Prostate gland (tissue), 2 donors: ENCODE results near the gene XPO6. TPM values are rescaled to one million over a fixed set of nuclear protein-coding genes. Genes with fewer than 3 reads are reported as not detected.

Experiments
- DNase-seq: peaks from one replicate; pipeline ENCODE4 v3.0.0-alpha.2; 2019; ENCODE audit warnings: low spot score
- H3K27ac ChIP-seq, 2 donors: fragments of 200-600 bp; sonication (generic); 2 replicates each; pipeline ENCODE4 v1.5.1; 2017 to 2019
- H3K27me3 ChIP-seq: fragments of 200-600 bp; sonication (generic); replicated peaks from 2 replicates; pipeline ENCODE4 v1.5.1; 2019; ENCODE audit not compliant: insufficient read depth
- H3K36me3 ChIP-seq, 2 donors: fragments of 200-600 bp; sonication (generic); 1 replicate in 1 of 2; 2 replicates in 1 of 2; pipeline versions ENCODE4 v1.5.1 to v1.8.1; 2017 to 2019
- H3K4me1 ChIP-seq: fragments of 200-600 bp; sonication (generic); replicated peaks from 2 replicates; pipeline ENCODE4 v1.5.1; 2019
- H3K4me3 ChIP-seq, 2 donors: fragments of 200-600 bp; sonication (generic); 2 replicates each; pipeline ENCODE4 v1.5.1; 2017 to 2019
- H3K9me3 ChIP-seq: fragments of 200-600 bp; sonication (generic); 2 replicates; pipeline ENCODE4 v1.5.1; 2017
- CTCF ChIP-seq, 4 experiments: fragments of 200-600 bp in 2 of 4; fragments of 450-650 bp in 2 of 4; sonication (generic) in 2 of 4; IDR thresholded peaks; 1 replicate in 3 of 4; 2 replicates in 1 of 4; pipeline ENCODE4 v1.5.1; 2016 to 2019; ENCODE audit warnings: antibody characterized with exemption in 4 of 4, mild to moderate bottlenecking in 2 of 4, moderate library complexity in 2 of 4
- POLR2A ChIP-seq: fragments of 450-650 bp; IDR thresholded peaks from one replicate; pipeline ENCODE4 v1.6.1; 2016; ENCODE audit warnings: antibody characterized with exemption, mild to moderate bottlenecking
- POLR2AphosphoS5 ChIP-seq: sonication (generic); formaldehyde crosslinking; IDR thresholded peaks from one replicate; pipeline ENCODE4 v1.6.1; 2017; ENCODE audit warnings: antibody characterized with exemption
- WGBS: methylation state at CpG from one replicate; pipeline ENCODE4 v1.1.5; 2018; 5-methylcytosine and 5-hydroxymethylcytosine counted together
- intact Hi-C: fragments of 100-400 bp; cut with DNase I; formaldehyde crosslinking; loops from one replicate; pipeline ENCODE4 v1.14.2; 2022
- total RNA-seq, 2 donors: library from RNA; depleted of rRNA; stranded (reverse); fragments of >200 nt; gene quantifications; one replicate each; pipeline ENCODE4 v1.1.0, GENCODE V29; 2016

The XPO6 gene
- total RNA-seq, 2 donors from 2014 or later = 51.1 to 145 TPM

GRCh38 chr16:28179354-28179753 is 32.4 kb downstream of the XPO6 start:
- intact Hi-C loops = no loop called here
- no peak for DNase-seq
- 77% methylated on average over 1 of the region's 1 CpG for WGBS
- Histone ChIP-seq H3K9me3 (no peaks in the 10 kb centered on the region), H3K4me1 (peaks cover 5% of the 10 kb centered on the region), H3K36me3 (no peaks in the 10 kb centered on the region), H3K27ac (no peak overlapping the region), H3K27me3 (no peaks in the 10 kb centered on the region), H3K4me3 (no peak overlapping the region)
- TF ChIP-seq POLR2A (no peak), CTCF (IDR thresholded peaks at IDR 0.05) (no peak), POLR2AphosphoS5 (no peak)

DNA sequence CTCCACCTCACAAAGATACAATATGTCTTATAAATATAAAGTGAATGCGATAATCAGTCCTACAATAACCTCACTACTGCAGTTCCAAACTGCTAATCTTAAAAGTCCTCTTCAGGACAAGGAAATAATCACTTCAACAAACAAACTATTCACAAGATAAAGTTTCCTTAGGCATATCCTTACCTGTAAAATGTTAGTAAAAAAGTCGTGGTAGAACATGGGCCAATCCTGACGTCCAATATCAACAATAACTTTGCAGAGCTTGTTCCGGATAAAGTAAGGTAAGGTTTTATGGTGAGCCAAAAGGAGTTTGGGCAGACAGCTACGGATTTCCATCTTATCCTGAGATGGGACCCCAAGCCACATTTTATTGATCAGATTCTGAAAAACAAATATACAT is 36.0 kb downstream of the XPO6 start:
- H3K9me3 ChIP-seq = no peaks in the 10 kb centered on the region
- no peaks in the 10 kb centered on the region for H3K27me3 ChIP-seq
- H3K4me1 ChIP-seq = no peaks in the 10 kb centered on the region
- no peak overlapping the region for H3K4me3 ChIP-seq
- DNase-seq = peak; percentile 76
- WGBS = 43% methylated on average over 5 of the region's 5 CpGs
- H3K36me3 ChIP-seq = no peaks in the 10 kb centered on the region
- TF ChIP-seq POLR2A (no peak), POLR2AphosphoS5 (peak; percentile 95), CTCF (IDR thresholded peaks at IDR 0.05) (no peak)
- intact Hi-C loops = no loop called here
- no peak overlapping the region for H3K27ac ChIP-seq

GRCh38 chr16:28172336-28172735 is 39.4 kb downstream of the XPO6 start:
- no peak for TF ChIP-seq POLR2A
- TF ChIP-seq CTCF (IDR thresholded peaks at IDR 0.05) = no peak
- TF ChIP-seq POLR2AphosphoS5 = no peak
- intact Hi-C loops = no loop called here
- 78% methylated on average over 9 of the region's 9 CpGs for WGBS

GRCh38 chr16:28171816-28172215 is 39.9 kb downstream of the XPO6 start:
- TF ChIP-seq POLR2AphosphoS5 (no peak), CTCF (IDR thresholded peaks at IDR 0.05) (no peak), POLR2A (no peak)
- DNase-seq = no peak
- intact Hi-C loops = no loop called here
- Histone ChIP-seq H3K36me3 (peaks cover 3 to 9% of the 10 kb centered on the region in 2 donors), H3K27ac (no peak overlapping the region), H3K27me3 (no peaks in the 10 kb centered on the region), H3K9me3 (no peaks in the 10 kb centered on the region), H3K4me3 (no peak overlapping the region), H3K4me1 (no peaks in the 10 kb centered on the region)
- WGBS = 72% methylated on average over 2 of the region's 2 CpGs

More at GRCh38 chr16:28172336-28172735, 39.4 kb downstream of the XPO6 start:
- Histone ChIP-seq H3K4me1 (no peaks in the 10 kb centered on the region), H3K4me3 (no peak overlapping the region), H3K36me3 (peaks cover 3 to 9% of the 10 kb centered on the region in 2 donors), H3K27me3 (no peaks in the 10 kb centered on the region), H3K27ac (no peak overlapping the region), H3K9me3 (no peaks in the 10 kb centered on the region)
- no peak for DNase-seq

GRCh38 chr16:28168991-28169554 is 42.7 kb downstream of the XPO6 start:
- Histone ChIP-seq H3K4me3 (no peak overlapping the region), H3K36me3 (peaks cover 6 to 9% of the 10 kb centered on the region in 2 donors), H3K4me1 (no peaks in the 10 kb centered on the region), H3K27ac (no peak overlapping the region), H3K9me3 (no peaks in the 10 kb centered on the region), H3K27me3 (no peaks in the 10 kb centered on the region)
- 84% methylated on average over 6 of the region's 6 CpGs for WGBS
- intact Hi-C loops = no loop called here
- TF ChIP-seq CTCF (IDR thresholded peaks at IDR 0.05) = no peak
- TF ChIP-seq POLR2A = no peak
- TF ChIP-seq POLR2AphosphoS5 = no peak
- DNase-seq = no peak
